ENCODE results near the gene CST9. TPM values are rescaled to one million over a fixed set of nuclear protein-coding genes. Genes with fewer than 3 reads are reported as not detected.

CST9 gene
- total and polyA plus RNA-seq, 7 donors: not detected

GRCh38 chr20:23641936-23642751 lies 36.4 kb upstream of the CST9 start:
- H3K9me3 ChIP-seq: no peaks in the 10 kb centered on the region
- H3K36me3 ChIP-seq (ENCODE audit: insufficient read depth in 1 of 2, low read depth in 1 of 2): no peaks in the 10 kb centered on the region
- ATAC-seq (peak; percentile 81 to 85 (median 84)), DNase-seq (peak; percentile 72 to 89)
- H3K27me3 ChIP-seq (ENCODE audit: insufficient read depth in 3 of 3, low read length in 2 of 3): no peaks in the 10 kb centered on the region
- 16 to 26% (median 19%) methylated on average over 12 of the region's 12 CpGs for WGBS, 3 donors
- no peak for TF ChIP-seq CTCF (IDR thresholded peaks at IDR 0.05)
- H3K4me1 ChIP-seq: peaks cover 33% of the 10 kb centered on the region
- intact Hi-C loops (cut with DNase I): loop anchor here in 1 of 2 donors (1.0 kb wide), 1 partner anchor 284 kb away; no protein-coding TSS in a partner anchor
- peak overlapping the region; percentile 83 for H3K27ac ChIP-seq
- H3K4me3 ChIP-seq: no peak overlapping the region

GRCh38 chr20:23640671-23641667 lies 35.3 kb upstream of the CST9 start:
- no peak for DNase-seq
- no peak for ATAC-seq
- no peaks in the 10 kb centered on the region for H3K9me3 ChIP-seq
- intact Hi-C loops (cut with DNase I): no loop called here
- H3K27ac ChIP-seq: peak overlapping the region; percentile 83
- H3K4me1 ChIP-seq: peaks cover 41% of the 10 kb centered on the region
- TF ChIP-seq CTCF (IDR thresholded peaks at IDR 0.05): no peak
- no peaks in the 10 kb centered on the region for H3K27me3 ChIP-seq (ENCODE audit: insufficient read depth in 3 of 3, low read length in 2 of 3)
- 52 to 58% (median 57%) methylated on average over 11 of the region's 11 CpGs for whole genome bisulfite sequencing, 3 donors
- no peak overlapping the region for H3K4me3 ChIP-seq
- no peaks in the 10 kb centered on the region for H3K36me3 ChIP-seq (ENCODE audit: insufficient read depth in 1 of 2, low read depth in 1 of 2)

GRCh38 chr20:23640018-23640601 lies 34.4 kb upstream of the CST9 start:
- Histone ChIP-seq H3K4me1 (peaks cover 45% of the 10 kb centered on the region), H3K36me3 (ENCODE audit: insufficient read depth in 1 of 2, low read depth in 1 of 2) (no peaks in the 10 kb centered on the region), H3K9me3 (no peaks in the 10 kb centered on the region), H3K4me3 (no peak overlapping the region), H3K27ac (no peak overlapping the region), H3K27me3 (ENCODE audit: insufficient read depth in 3 of 3, low read length in 2 of 3) (no peaks in the 10 kb centered on the region)
- ATAC-seq: no peak
- intact Hi-C loops (cut with DNase I): no loop called here
- whole genome bisulfite sequencing, 3 donors: 84 to 86% (median 84%) methylated on average over 8 of the region's 8 CpGs
- TF ChIP-seq CTCF (IDR thresholded peaks at IDR 0.05): no peak
- DNase-seq: no peak

GRCh38 chr20:23639490-23639958 lies 33.8 kb upstream of the CST9 start:
- Histone ChIP-seq H3K36me3 (ENCODE audit: insufficient read depth in 1 of 2, low read depth in 1 of 2) (no peaks in the 10 kb centered on the region), H3K27me3 (ENCODE audit: insufficient read depth in 3 of 3, low read length in 2 of 3) (no peaks in the 10 kb centered on the region), H3K9me3 (no peaks in the 10 kb centered on the region), H3K4me3 (no peak overlapping the region), H3K4me1 (peaks cover 50% of the 10 kb centered on the region), H3K27ac (no peak overlapping the region)
- 86 to 87% (median 86%) methylated on average over 8 of the region's 8 CpGs for WGBS, 3 donors
- intact Hi-C loops (cut with DNase I): loop anchor here in 1 of 2 donors (5.0 to 10.0 kb wide), 2 partner anchors 277 to 485 kb away; partner anchors contain the start of gene GZF1
- ATAC-seq (no peak), DNase-seq (no peak)
- no peak for TF ChIP-seq CTCF (IDR thresholded peaks at IDR 0.05)

Data from psoas muscle (tissue), 8 donors.